Large intestine (tissue), 3 donors: ENCODE data around the gene ZC3H18. TPM values are rescaled to one million over a fixed set of nuclear protein-coding genes. Genes with fewer than 3 reads are reported as not detected.

Experiments
- DNase-seq, 2 donors: peaks; one replicate each; pipeline versions ENCODE4 v3.0.0 to v3.0.0-alpha.2; 2013
- H3K27ac ChIP-seq: one replicate; pipeline ENCODE4 v1.5.1; 2013; ENCODE audit warnings: low read length
- H3K27me3 ChIP-seq: 2 replicates; pipeline ENCODE4 v1.6.1; 2013; ENCODE audit warnings: low read length; ENCODE audit not compliant: control insufficient read depth, insufficient read depth
- H3K36me3 ChIP-seq: 2 replicates; pipeline ENCODE4 v1.6.1; 2013; ENCODE audit warnings: low read length; ENCODE audit not compliant: control insufficient read depth, insufficient read depth
- H3K4me1 ChIP-seq: one replicate; pipeline ENCODE4 v1.6.1; 2013; ENCODE audit warnings: low read length; ENCODE audit not compliant: control insufficient read depth, insufficient read depth
- H3K4me3 ChIP-seq: one replicate; pipeline ENCODE4 v1.5.1; 2013; ENCODE audit warnings: low read length
- H3K9me3 ChIP-seq: one replicate; pipeline ENCODE4 v1.6.1; 2013; ENCODE audit warnings: mild to moderate bottlenecking, low read depth, low read length, moderate library complexity; ENCODE audit not compliant: control insufficient read depth
- WGBS: methylation state at CpG from one replicate; pipeline ENCODE4 v1.1.5; 2013; ENCODE audit warnings: low lambda C conversion rate; ENCODE audit not compliant: insufficient coverage; 5-methylcytosine and 5-hydroxymethylcytosine counted together
- polyA plus RNA-seq: library from polyadenylated mRNA; unstranded; fragments of 120-200 nt; gene quantifications from one replicate; pipeline ENCODE4 v1.2.1, GENCODE V29; 2013

The ZC3H18 gene
- polyA plus RNA-seq, 1 donor: 34.3 TPM

DNA sequence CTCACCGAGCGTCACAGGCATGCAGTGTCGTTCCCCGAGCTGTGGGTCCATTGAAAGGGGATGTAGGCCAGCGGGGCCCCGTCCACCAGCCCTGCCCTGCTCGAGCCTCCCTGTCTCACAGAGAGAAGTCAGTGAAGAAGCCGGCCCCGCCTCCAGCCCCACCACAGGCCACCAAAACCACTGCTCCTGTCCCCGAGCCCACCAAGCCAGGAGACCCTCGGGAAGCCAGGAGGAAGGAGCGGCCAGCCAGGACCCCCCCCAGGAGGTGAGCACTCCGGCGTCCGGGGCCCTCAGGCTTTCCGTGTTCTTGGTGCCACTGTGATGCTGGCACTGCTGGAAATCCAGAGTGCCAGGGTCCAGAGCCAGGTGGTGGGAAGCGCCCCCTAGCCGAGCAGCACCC is 54.3 kb downstream of the ZC3H18 start:
- Histone ChIP-seq H3K27ac (no peak overlapping the region), H3K36me3 (peaks cover 62% of the 10 kb centered on the region), H3K9me3 (no peaks in the 10 kb centered on the region), H3K27me3 (no peaks in the 10 kb centered on the region), H3K4me1 (no peaks in the 10 kb centered on the region), H3K4me3 (no peak overlapping the region)
- no CpG with 5 or more reads among the region's 18 CpGs for WGBS
- DNase-seq: no peak

DNA sequence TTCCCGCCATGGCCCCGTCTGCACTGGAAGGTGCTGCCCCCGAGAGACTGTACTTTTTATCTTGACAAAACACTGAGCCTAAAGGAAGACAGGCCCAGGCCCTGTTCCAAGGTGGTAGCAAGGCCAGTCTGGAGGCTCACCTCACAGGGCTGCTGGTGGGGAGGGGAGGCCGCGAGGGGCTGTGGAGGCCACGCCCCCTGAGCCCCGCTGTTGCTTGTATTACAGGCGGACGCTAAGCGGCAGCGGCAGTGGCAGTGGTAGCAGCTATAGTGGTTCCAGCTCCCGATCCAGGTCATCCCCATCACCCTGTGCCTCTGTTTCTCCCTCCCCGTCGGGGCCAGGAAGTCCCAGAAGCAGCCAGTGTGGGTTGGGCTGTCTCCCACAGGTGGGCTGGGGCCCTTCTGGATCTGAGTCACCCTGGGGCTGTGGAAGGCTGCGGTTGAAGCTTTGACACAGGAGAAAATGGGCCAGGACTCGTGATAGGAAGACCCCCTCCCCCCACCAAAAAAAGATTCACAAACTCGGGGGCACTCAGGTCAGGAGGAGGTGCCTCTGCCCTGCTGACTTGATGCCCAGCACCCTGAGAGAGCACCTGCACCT is 54.9 kb downstream of the ZC3H18 start:
- Histone ChIP-seq H3K36me3 (peaks cover 68% of the 10 kb centered on the region), H3K4me1 (no peaks in the 10 kb centered on the region), H3K9me3 (no peaks in the 10 kb centered on the region), H3K4me3 (no peak overlapping the region), H3K27me3 (no peaks in the 10 kb centered on the region), H3K27ac (no peak overlapping the region)
- no CpG with 5 or more reads among the region's 17 CpGs for WGBS
- no peak for DNase-seq

GRCh38 chr16:88626646-88627045 is 56.4 kb downstream of the ZC3H18 start:
- Histone ChIP-seq H3K9me3 (no peaks in the 10 kb centered on the region), H3K4me1 (no peaks in the 10 kb centered on the region), H3K4me3 (no peak overlapping the region), H3K27ac (no peak overlapping the region), H3K36me3 (peaks cover 80% of the 10 kb centered on the region), H3K27me3 (no peaks in the 10 kb centered on the region)
- no peak for DNase-seq
- WGBS: 100% methylated on average over 2 of the region's 9 CpGs

DNA sequence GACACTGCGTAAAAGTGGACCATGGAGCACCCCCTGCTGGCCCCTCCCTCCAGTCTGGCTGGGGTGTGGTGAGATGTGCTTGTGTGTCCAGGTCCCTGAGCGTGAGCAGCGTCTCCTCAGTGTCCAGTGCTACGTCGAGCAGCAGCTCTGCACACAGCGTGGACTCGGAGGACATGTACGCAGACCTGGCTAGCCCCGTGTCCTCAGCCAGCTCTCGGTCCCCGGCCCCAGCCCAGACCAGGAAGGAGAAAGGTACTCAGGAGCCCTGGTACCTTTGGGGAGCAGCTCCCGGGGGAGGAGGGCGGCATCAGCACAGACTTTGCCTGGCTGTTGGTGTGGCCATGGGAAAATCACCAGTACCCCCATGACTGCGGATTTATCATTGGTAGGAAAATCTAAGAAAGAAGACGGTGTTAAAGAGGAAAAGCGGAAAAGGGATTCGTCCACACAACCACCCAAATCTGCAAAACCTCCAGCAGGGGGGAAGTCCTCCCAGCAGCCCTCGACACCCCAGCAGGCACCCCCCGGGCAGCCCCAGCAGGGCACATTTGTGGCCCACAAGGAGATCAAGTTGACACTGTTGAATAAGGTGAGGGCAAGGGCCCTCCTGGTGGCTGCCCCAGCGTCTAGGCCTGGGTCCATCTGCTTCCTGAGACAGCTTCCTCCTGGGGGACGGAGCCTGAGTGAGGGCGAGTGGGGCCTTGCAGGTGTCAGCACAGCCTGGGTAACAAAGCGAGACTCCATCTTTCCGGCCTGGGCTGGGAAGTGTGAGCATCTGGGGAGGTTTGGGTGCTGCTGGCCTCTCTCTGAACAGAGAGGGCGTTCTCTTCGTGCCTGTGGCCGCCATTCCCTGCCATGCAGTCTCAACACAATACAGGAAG is 57.6 kb downstream of the ZC3H18 start:
- Histone ChIP-seq H3K9me3 (no peaks in the 10 kb centered on the region), H3K36me3 (peaks cover 77% of the 10 kb centered on the region), H3K27ac (no peak overlapping the region), H3K4me3 (no peak overlapping the region), H3K4me1 (no peaks in the 10 kb centered on the region), H3K27me3 (no peaks in the 10 kb centered on the region)
- no CpG with 5 or more reads among the region's 27 CpGs for whole genome bisulfite sequencing
- no peak for DNase-seq

- Histone ChIP-seq H3K36me3 (peaks cover 73% of the 10 kb centered on the region), H3K4me1 (no peaks in the 10 kb centered on the region), H3K27me3 (no peaks in the 10 kb centered on the region), H3K4me3 (no peak overlapping the region), H3K27ac (no peak overlapping the region), H3K9me3 (no peaks in the 10 kb centered on the region)
- WGBS: no CpG with 5 or more reads among the region's 12 CpGs
- no peak for DNase-seq
Measured at GRCh38 chr16:88628512-88628974, 58.3 kb downstream of the ZC3H18 start.

- peaks cover 7% of the 10 kb centered on the region for H3K4me1 ChIP-seq
Measured at GRCh38 chr16:88629835-88630234, 59.6 kb downstream of the ZC3H18 start.

DNA sequence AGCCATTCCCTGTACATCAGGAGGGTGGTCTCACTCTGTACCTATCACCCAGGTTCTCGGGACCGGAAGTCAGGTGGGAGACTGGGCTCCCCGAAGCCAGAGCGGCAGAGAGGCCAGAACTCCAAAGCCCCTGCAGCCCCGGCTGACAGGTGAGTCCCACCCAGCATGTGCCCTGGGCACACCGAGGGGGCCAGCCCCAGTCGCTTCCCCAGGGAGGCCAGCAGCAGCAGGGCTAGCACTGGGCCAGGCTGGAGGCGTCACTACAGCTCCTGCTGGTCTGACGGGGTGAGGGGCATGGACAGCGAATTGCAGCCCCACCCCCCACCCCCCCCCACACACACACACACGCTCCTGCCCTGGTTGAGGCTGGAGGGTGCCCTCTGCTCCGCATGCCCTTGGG is 60.2 kb downstream of the ZC3H18 start:
- Histone ChIP-seq H3K4me3 (no peak overlapping the region), H3K36me3 (peaks cover 54% of the 10 kb centered on the region), H3K27me3 (peaks cover 18% of the 10 kb centered on the region), H3K9me3 (no peaks in the 10 kb centered on the region), H3K27ac (no peak overlapping the region), H3K4me1 (peaks cover 7% of the 10 kb centered on the region)
- WGBS: no CpG with 5 or more reads among the region's 12 CpGs
- DNase-seq: no peak

More at GRCh38 chr16:88629835-88630234, 59.6 kb downstream of the ZC3H18 start:
- no peak overlapping the region for H3K4me3 ChIP-seq
- peaks cover 13% of the 10 kb centered on the region for H3K27me3 ChIP-seq
- peaks cover 60% of the 10 kb centered on the region for H3K36me3 ChIP-seq
- no peaks in the 10 kb centered on the region for H3K9me3 ChIP-seq
- no CpG with 5 or more reads among the region's 9 CpGs for WGBS
- H3K27ac ChIP-seq: no peak overlapping the region
- no peak for DNase-seq

- no peak overlapping the region for H3K4me3 ChIP-seq
- peaks cover 7% of the 10 kb centered on the region for H3K4me1 ChIP-seq
- H3K27me3 ChIP-seq: peaks cover 20% of the 10 kb centered on the region
- no peaks in the 10 kb centered on the region for H3K9me3 ChIP-seq
- WGBS: no CpG with 5 or more reads among the region's 23 CpGs
- DNase-seq: no peak
- peaks cover 52% of the 10 kb centered on the region for H3K36me3 ChIP-seq
- H3K27ac ChIP-seq: no peak overlapping the region
Measured at GRCh38 chr16:88630941-88631340, 60.7 kb downstream of the ZC3H18 start.

- H3K9me3 ChIP-seq: no peaks in the 10 kb centered on the region
- WGBS: 90% methylated on average over 1 of the region's 16 CpGs
- H3K4me1 ChIP-seq: peaks cover 7% of the 10 kb centered on the region
- DNase-seq: no peak
- H3K4me3 ChIP-seq: no peak overlapping the region
- peaks cover 20% of the 10 kb centered on the region for H3K27me3 ChIP-seq
- H3K27ac ChIP-seq: no peak overlapping the region
- H3K36me3 ChIP-seq: peaks cover 52% of the 10 kb centered on the region
Measured at GRCh38 chr16:88631384-88631783, 61.2 kb downstream of the ZC3H18 start.

DNA sequence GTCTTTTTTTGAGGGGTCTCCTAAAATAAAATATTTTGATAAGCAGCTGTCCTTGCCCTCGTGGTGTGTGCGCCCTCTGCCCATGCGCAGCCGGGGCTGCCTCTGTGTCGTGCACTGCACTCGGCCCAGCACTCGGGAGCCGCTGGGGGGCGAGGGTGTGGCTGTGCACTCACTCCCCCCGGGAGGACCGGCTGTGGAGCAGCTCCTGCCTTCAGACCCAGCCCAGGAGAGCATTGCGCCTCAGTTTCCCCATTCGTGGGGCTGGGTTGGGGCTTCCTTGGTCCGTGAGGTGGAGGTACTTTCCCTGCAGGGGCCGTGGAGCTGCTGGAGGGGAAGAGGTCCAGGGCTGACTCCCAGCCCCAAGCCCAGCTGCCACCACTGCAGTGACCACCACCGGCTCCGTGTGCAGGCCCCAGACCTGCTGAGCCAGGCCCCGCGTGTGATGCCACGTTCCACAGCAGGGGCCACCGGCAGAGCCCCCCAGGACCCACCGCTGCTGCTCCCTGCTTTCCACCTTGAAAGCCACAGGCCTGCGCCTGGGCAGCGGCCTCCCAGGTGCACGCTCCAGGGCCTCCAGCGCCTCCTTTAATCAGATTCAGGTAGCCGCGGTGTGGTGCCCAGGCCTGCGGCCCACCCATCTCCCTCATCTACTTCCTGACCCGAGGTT is 61.9 kb downstream of the ZC3H18 start:
- peaks cover 48% of the 10 kb centered on the region for H3K36me3 ChIP-seq
- no peak for DNase-seq

More for the DNA sequence above, 61.9 kb downstream of the ZC3H18 start:
- no CpG with 5 or more reads among the region's 30 CpGs for WGBS
- H3K27me3 ChIP-seq: peaks cover 22% of the 10 kb centered on the region
- no peak overlapping the region for H3K27ac ChIP-seq
- no peak overlapping the region for H3K4me3 ChIP-seq
- no peaks in the 10 kb centered on the region for H3K9me3 ChIP-seq
- peaks cover 7% of the 10 kb centered on the region for H3K4me1 ChIP-seq
